Prostate gland (tissue), 2 donors: ENCODE results near the gene NUP210.

ENCODE experiments used
- POLR2A ChIP-seq: fragments of 450-650 bp; IDR thresholded peaks from one replicate; pipeline ENCODE4 v1.6.1; 2016; ENCODE audit warnings: antibody characterized with exemption, mild to moderate bottlenecking
- POLR2AphosphoS5 ChIP-seq: sonication (generic); formaldehyde crosslinking; IDR thresholded peaks from one replicate; pipeline ENCODE4 v1.6.1; 2017; ENCODE audit warnings: antibody characterized with exemption
- TF ChIP-seq, protein P1 (sequence below), 4 experiments: fragments of 200-600 bp in 2 of 4; fragments of 450-650 bp in 2 of 4; sonication (generic) in 2 of 4; IDR thresholded peaks; 1 replicate in 3 of 4; 2 replicates in 1 of 4; pipeline ENCODE4 v1.5.1; 2016 to 2019; ENCODE audit warnings: antibody characterized with exemption in 4 of 4, mild to moderate bottlenecking in 2 of 4, moderate library complexity in 2 of 4

GRCh38 chr3:13415997-13416793 is 3.9 kb downstream of the NUP210 start:
- TF ChIP-seq, protein P1, sequence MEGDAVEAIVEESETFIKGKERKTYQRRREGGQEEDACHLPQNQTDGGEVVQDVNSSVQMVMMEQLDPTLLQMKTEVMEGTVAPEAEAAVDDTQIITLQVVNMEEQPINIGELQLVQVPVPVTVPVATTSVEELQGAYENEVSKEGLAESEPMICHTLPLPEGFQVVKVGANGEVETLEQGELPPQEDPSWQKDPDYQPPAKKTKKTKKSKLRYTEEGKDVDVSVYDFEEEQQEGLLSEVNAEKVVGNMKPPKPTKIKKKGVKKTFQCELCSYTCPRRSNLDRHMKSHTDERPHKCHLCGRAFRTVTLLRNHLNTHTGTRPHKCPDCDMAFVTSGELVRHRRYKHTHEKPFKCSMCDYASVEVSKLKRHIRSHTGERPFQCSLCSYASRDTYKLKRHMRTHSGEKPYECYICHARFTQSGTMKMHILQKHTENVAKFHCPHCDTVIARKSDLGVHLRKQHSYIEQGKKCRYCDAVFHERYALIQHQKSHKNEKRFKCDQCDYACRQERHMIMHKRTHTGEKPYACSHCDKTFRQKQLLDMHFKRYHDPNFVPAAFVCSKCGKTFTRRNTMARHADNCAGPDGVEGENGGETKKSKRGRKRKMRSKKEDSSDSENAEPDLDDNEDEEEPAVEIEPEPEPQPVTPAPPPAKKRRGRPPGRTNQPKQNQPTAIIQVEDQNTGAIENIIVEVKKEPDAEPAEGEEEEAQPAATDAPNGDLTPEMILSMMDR (IDR thresholded peaks at IDR 0.05) = no peak
- no peak for TF ChIP-seq POLR2AphosphoS5
- no peak for TF ChIP-seq POLR2A
